HG03103 (cell line): ENCODE measurements around the gene KRTAP5-5.

Experiments used
- ATAC-seq: cut with Tn5 transposase; IDR thresholded peaks from one replicate; pipeline ENCODE4 v1.9.1; 2021; ENCODE audit warnings: low read depth; ENCODE audit not compliant: unreplicated experiment

KRTAP5-5 gene

DNA sequence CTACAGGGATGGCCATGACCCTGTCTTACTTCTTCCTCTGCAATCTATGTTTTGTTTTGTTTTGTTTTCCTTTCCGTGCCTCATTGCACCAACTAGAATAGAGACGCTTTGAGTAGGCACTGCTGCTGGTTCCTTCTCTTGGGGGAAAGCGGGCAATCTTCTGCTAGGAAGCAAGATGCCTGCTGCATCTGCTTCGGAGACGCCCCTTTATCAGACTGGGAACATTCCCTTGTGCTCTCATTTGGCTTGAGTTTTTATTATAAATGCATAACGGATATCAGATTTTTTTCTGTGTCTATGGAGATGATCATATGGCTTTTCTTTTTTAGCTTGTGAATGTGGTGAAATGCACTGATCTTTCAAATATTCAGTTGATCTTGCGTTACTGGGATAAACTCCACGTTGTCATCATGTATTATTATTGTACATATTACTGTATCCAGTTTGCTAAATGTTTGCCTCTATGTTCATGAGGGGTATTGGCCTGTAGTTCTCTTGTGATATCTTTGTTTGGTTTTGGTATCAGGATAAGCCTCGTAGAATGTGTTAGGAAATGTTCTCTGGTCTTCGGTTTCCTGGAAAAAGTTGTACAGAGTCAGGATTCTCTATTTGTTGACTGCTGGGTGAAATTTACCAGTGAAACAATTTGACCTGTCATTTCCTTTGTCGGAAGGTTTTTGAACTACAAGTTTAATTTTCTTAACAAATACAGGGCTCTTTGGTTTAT, 44.0 kb downstream of the KRTAP5-5 start:
- ATAC-seq: no peak

DNA sequence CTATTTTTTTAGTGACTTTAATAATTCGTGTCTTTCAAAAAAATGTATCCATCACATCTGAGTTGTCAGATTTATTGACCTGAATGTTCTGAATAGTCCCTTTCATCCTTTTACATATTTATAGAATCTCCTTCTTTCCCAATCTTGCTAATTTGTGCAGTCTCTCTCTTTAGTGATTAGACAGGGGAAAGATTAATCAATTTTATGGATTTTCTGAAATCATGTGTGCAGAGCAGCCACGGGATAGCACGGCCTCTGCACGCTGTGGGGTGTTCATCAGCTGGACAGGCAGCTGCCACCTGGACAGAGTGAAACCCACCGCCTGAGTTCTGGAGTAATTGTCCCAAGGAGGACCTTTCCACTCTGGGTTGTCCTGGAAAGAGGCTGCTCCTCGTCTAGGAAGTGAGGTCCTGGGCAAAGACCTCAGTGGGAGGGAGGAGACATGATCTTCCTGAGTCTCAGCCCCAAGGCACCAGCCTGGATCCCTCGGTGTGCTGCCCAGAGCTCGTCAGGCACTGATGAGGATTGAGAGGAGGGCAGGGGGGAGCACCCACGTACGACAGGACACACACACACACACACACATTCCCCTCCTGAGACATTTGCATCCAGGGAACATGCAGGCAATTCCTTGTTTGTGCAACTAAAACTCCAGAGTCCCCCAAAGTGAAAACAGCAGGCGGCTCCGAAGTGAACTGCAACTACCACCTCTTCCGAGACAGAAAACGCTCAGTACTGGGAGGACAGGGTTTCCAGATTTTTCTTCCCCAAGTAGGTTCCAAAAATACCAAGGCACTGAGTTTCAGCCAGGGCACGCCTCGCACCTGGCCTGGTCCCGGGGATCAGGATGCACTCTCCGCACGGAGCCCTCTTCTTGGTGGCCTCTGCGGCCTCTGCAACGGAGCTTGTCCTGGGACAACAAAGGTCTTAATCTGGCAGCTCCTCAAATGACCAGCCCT, 44.9 kb downstream of the KRTAP5-5 start:
- no peak for ATAC-seq

DNA sequence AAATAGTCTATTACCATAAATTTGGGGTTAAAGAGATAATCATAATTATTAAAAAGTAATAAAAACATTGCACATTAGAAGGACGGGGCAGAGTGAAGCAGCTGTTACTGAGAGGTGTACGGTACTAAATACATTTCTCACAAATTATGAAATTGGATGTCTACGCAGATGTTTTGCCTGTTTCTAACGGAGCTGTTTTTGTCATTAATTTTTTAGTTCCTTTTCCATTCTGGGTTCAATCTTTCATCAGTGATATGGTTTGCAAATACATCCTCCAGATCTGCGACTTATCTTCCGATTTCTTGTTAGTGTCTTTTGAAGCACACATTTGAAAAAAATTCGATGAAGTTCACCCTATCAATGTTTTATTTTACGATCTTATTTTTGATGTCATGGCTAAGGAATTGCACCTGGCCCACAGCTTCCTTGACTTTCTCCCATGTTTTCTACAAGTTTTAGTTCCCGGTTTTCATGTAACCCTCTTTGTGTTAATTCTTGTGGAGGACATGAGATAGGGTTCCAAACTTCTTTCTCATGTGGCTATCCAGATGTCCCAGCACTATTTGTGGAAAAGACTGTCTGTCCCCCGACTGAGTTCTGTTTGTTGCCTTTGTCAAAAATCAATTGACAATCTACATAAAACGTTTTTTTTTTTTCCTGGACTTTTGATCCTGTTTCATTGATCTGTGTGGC, 46.1 kb downstream of the KRTAP5-5 start:
- ATAC-seq: no peak

DNA sequence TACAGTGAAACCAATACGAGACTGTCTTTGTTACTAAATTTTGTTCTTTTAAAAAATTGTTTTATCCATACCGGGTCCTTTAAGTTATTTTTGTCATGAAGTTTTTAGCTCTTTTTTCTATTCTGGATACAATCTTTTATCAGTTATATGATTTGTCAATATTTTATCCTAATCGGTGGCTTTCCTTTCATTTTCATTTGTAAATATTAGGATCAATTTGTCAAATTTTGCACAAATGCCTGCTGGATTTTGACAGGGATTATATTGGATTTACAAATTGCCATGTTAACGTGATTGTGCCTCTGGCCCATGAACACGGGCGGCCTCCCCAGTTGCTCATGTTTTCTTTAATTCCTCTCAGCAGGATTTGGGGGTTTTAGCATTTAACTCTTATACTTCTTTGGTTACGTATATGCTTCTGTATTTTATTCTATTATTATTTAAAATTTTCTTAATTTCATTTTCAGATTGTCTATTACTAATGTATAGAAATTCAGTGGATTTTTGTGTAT, 46.7 kb downstream of the KRTAP5-5 start:
- no peak for ATAC-seq

DNA sequence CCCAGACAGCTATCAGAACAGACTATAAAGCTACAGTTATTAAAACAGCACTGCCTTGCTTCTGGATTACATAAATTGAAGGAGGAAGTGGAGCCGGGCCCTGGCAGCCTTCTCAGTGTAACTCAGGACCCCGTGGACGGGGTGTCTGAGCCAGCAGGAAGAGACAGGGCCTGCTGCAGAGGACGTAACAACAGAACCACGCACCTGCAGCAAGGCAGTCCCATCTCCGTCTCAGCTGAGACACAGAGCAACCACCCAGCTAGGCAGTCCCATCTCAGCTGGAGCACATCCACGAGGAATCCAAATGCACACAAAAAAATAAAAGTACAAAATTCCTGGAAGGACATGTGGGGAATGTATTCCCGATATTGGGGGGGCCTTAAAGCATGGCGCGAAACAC, 50.3 kb downstream of the KRTAP5-5 start:
- no peak for ATAC-seq
